GM15510 (cell line): ENCODE data around the gene BICRAL.

Source experiments
- POLR2A ChIP-seq: IDR thresholded peaks from 3 replicates; pipeline ENCODE4 v1.6.1; 2011; ENCODE audit warnings: borderline replicate concordance; ENCODE audit not compliant: insufficient read length; ENCODE audit errors: extremely low read depth

BICRAL gene

GRCh38 chr6:42781796-42782688 is at the start of gene BICRAL:
TSS of gene BICRAL (plus strand) at chr6:42782052. CDS start at chr6:42822023, 39,971 bp downstream.
- TF ChIP-seq POLR2A = peak; percentile 49

GRCh38 chr6:42735976-42736375 is 45.9 kb upstream of the BICRAL start:
- no peak for TF ChIP-seq POLR2A

GRCh38 chr6:42740725-42741124 is 41.1 kb upstream of the BICRAL start:
- TF ChIP-seq POLR2A = no peak

GRCh38 chr6:42742116-42742894 is 39.5 kb upstream of the BICRAL start:
- TF ChIP-seq POLR2A = no peak

- no peak for TF ChIP-seq POLR2A
Measured at GRCh38 chr6:42744351-42744893, 37.4 kb upstream of the BICRAL start.

- no peak for TF ChIP-seq POLR2A
Measured at GRCh38 chr6:42745083-42745639, 36.7 kb upstream of the BICRAL start.

GRCh38 chr6:42745640-42746462 is 36.0 kb upstream of the BICRAL start, which contains the start of gene TBCC:
TSS of gene TBCC (minus strand) at chr6:42746103. CDS start at chr6:42746073, 30 bp downstream.
- peak; percentile 94 for TF ChIP-seq POLR2A

- peak; percentile 82 for TF ChIP-seq POLR2A
Measured at GRCh38 chr6:42746463-42747391, 35.1 kb upstream of the BICRAL start.

GRCh38 chr6:42748203-42748898 is 33.5 kb upstream of the BICRAL start:
- no peak for TF ChIP-seq POLR2A

GRCh38 chr6:42751055-42751454 is 30.8 kb upstream of the BICRAL start:
- TF ChIP-seq POLR2A = no peak

- TF ChIP-seq POLR2A = no peak
Measured at GRCh38 chr6:42754759-42755158, 27.1 kb upstream of the BICRAL start.

- no peak for TF ChIP-seq POLR2A
Measured at GRCh38 chr6:42756722-42757121, 25.1 kb upstream of the BICRAL start.
